Measurements from ENCODE around the gene GALNS. TPM values are rescaled to one million over a fixed set of nuclear protein-coding genes. Genes with fewer than 3 reads are reported as not detected.
"Not testable (repeated sequence)": the region's sequence is repeated elsewhere in the genome, so short reads cannot be mapped to it uniquely, and the experiment has no call there.

Gene GALNS
- 16.8 and 21.9 TPM in 2 replicates for total RNA-seq

DNA sequence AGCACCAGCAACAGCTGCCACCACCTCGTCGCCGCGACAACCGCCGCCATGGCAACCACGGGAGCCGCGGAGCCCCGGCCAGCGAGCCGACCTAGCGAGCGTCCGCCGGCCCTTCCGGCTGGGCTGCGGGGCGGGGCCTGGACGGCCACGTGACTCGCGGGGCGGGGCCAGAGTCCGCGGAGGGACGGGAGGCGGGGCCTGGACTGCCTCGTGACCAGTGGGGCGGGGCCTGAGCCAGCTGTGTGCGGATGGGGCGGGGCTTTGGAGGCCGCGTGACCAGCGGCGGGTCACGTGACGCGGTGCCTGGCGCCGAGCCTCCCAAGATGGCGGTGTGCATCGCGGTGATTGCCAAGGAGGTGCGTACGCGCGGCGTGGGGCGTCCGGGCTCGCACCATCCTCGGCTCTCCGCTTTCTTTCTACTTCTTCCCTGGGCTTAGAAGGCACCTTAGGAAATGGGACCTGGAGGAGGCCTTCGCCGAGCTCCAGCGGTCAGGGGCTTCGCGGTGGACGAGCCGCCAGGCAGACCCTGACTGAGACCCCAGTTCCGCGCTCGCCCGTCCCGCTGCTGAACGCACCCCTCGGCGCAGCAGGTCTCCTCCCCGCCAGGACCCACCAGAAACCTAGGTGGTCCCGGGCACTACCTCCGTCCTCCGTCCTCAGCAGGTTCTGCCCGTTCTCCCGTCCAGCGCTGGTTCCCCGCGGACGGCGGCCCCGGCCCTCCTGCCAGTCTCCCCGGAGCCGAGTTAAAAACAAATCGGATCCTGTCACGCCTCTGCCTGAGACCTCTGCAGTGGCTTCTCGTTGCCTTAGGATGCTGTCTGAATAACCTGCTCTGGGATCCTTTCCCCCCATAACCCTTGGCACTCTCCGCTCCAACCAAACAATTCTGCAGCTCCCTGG, at the start of gene GALNS, which contains the start of gene TRAPPC2L:
TSS of gene GALNS (minus strand) at position 120 of the 900 bp plus-strand sequence. CDS start at position 50, 70 bp downstream.
TSS of gene TRAPPC2L (plus strand) at position 300 of the 900 bp plus-strand sequence. CDS start at position 324, 24 bp downstream.
- DNase-seq (ENCODE audit: low read depth, low spot score): peak; percentile 78

DNA sequence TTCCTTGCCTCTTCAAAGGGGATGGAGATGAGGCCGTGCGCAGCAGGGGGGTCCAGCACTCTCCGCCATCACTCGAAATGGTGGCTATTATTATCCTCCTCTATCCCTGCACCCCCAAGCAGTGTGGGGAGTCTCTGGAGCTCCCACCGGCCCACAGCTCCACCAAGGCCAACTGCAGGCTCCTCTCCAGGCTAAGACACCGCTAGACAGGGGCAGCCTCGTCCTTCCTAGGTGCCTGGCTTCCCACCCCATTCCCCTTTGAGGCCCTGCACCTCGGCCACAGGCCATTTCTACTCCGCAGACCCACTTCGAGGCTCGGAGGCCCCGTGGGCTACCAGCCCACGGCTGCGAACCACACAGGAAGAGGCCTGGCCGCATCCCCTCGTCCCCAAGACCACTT, 49.3 kb upstream of the GALNS start:
- DNase-seq (ENCODE audit: low read depth, low spot score): no peak

DNA sequence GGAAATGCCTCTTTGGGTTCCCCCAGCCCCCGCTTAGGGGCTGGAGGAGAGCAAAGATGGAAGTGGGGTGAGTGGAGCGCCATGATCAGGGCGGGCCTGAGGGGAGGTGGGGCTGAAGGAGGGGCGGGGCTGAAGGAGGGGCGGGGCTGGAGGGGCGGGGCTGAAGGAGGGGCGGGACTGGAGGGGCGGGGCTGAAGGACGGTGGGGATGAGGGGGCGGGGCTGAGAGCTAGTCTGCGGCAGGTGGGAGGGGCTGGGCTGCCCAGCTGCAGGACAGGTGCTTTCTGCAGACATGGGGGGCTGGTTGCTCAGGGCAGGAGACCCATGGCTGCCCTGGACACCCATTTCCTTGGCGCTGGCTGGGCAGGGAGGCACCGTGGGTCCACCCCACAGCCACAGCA, 48.8 kb upstream of the GALNS start:
- DNase-seq (ENCODE audit: low read depth, low spot score): no peak

DNA sequence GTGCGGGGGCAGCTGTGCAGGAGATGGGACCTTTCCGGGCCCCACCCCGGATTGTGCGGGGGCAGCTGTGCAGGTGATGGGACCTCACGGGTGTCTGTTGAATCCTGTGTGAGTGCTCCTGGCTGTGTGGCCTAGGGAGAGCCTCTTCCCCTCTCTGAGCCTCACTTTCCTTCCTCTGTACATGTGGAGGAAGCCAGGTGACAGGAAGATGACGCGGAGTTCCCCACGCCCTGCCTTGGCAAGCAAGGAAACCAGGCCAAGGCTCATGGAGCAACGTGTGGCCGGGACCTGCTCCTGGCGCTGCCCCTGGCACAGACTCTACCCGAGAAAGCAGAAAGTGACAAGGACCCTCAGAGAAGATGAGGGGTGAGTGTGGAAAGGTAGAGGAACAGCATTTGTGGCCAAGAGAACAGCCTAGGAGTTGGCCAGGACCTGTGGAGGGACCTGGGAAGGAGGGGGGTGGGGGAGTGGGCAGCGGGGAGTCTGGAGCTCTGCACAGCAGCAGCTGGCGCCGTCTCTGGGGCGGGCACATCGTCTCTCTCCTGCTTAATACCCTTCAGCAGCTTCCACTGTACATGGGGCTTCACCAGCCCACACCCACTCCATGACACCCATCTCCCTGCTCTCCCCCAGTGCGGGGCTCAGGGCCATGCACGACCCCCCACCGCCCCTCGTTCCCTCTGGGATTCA, 48.1 kb upstream of the GALNS start:
- no peak for DNase-seq (ENCODE audit: low read depth, low spot score)

DNA sequence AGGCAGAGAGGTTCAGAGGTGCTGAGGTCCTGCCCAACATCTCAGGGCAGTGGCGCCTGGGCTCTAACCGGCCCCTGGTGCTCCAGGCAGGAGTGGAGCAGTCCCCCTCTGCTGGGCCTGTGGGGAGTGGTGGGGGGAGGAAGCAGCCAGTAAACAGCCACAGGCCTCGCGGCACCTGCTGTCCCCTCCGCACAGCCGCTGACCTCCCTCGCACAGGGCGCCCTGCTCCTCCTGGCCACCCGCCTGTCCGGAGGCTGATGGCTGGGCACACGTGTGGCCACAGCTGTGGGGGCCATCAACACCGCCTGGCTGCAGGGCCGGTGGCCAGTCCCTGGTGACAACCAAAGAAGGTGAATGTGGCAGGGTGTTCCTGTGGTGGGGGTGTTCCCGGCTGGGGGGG, 46.5 kb upstream of the GALNS start:
- no peak for DNase-seq (ENCODE audit: low read depth, low spot score)

DNA sequence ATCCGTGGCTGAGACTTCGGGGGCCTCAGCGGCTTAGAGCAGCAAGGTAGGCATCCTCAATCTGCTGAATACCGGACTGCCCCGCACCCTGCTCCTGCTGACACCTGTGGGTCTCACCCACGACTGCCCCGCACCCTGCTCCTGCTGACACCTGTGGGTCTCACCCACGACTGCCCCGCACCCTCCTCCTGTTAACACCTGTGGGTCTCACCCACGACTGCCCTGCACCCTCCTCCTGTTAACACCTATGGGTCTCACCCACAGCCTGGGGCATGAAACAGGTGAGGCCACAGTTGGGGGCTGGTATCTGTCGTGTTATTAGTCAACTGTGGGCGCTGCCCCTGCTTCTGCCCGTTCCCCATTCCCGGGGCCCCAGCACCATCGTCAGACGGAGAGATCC, 46.0 kb upstream of the GALNS start:
- DNase-seq (ENCODE audit: low read depth, low spot score): no peak

- no peak for DNase-seq (ENCODE audit: low read depth, low spot score)
These were observed 45.1 kb upstream of the GALNS start for GRCh38 chr16:88901718-88902337.

DNA sequence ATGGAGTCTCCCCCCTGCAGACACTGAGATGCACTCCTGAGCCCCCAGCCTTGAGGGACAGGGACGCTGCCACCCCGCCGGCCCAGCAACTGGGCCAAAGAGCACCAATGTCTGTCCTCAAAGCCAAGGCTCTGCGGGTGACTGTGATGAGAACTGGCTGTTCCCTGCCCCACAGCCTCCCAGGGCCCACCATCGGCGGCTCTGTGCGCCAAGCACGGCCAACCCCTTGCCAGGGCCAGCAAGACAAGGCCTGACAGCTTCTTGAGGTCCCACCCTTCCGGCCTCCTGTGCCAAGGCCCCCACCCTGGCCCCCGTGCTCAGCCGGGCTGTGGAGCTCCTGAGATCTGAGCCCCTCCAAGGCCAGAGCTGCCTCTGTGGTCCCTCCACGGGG, 43.9 kb upstream of the GALNS start:
- no peak for DNase-seq (ENCODE audit: low read depth, low spot score)

GRCh38 chr16:88899901-88900661, 43.3 kb upstream of the GALNS start:
- no peak for DNase-seq (ENCODE audit: low read depth, low spot score)

DNA sequence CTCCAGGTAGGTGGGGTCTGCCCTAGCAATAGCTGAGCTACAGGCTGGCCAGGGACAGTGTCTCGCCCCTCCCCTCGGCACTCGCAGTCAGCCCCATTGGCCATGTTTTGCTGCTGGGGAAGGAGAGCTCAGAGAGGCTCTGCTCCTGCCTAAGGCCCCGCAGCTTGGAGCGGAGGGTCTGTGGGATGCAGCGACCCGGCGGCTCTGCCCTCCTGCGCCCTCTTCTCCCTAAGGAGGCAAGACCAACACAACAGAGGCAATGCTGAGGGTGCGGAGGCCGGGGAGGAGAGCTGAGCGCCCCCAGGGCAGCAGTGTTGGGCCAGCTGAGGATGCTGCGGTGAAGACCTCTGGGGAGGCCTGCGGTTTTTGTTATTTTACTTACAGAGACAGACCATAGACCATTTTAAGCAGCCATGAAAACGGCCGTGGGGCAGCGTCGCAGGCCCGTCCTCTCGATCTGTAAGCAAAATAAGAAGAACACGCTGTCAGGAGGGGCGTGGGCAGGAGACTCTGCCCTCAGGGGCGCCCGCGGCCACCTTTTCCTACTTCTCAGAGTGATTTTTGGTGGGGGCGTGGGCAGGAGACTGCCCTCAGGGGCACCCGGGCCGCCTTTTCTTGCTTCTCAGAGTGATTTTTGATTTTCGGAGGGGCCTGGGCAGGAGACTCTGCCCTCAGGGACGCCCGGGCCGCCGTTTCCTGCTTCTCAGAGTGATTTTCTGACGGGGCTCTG, 41.1 kb upstream of the GALNS start:
- DNase-seq (ENCODE audit: low read depth, low spot score): no peak

- no peak for DNase-seq (ENCODE audit: low read depth, low spot score)
These were observed 39.7 kb upstream of the GALNS start for GRCh38 chr16:88896238-88897070.

DNA sequence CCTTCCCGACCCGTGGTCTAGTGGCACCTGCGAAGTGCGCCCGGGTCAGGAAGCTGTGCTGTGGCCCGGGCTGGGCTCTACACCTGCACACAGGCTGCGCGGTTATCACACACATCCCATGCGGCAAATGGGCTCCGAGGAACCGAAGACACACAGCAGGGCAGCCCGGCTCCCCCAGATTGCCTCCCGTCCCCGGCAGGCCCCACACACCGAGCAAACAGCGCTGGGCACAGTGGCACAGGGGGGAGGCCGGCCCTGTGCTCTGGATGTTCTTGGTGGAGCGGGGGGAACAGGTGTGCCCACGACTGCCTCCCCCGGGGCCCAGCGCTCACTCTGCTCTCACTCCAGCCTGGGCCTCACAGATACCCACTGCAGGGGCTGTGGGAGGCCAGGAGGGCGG, 38.6 kb upstream of the GALNS start:
- DNase-seq (ENCODE audit: low read depth, low spot score): no peak

DNA sequence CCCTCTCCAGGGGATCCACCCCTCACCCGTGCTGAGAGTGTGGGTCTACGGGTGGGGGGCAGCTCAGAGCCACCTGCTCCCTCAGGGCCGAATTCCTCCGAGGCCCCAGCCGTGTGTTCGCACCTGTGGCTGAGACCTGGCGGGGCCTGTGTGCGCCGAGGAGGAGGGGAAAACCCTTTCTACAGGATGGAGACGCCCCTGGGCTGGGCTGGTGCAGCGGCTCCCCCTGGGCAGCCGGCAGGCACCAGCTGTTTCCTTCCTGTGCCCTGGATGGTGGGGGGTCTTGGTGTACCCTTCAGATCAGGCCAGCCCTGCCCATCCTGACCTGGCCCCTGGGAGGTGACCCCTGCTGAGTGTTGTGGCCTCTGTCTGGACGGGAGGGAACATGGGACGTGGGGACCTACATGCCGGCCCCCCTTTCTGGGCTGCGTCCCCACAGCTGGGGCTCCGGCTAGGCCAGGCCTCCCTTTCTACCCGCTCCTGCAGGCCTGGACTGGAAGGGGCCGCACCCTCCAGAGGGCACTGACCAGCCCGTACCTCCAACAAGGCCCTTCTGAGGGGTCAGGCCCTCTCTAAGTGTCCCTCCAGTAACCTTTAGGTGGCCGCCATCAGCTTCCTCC, 38.0 kb upstream of the GALNS start:
- DNase-seq (ENCODE audit: low read depth, low spot score): no peak

DNA sequence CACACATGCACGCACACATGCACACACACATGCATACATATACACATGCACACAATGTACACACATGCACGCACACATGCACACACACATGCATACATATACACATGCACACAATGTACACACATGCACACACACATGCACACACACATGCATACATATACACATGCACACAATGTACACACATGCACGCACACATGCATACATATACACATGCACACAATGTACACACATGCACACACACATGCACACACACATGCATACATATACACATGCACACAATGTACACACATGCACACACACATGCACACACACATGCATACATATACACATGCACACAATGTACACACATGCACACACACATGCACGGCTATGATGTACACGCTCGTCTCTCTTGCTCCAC, 37.5 kb upstream of the GALNS start:
- not testable (repeated sequence) for DNase-seq (ENCODE audit: low read depth, low spot score)

- no peak for DNase-seq (ENCODE audit: low read depth, low spot score)
These were observed 36.6 kb upstream of the GALNS start for GRCh38 chr16:88893127-88893968.

DNA sequence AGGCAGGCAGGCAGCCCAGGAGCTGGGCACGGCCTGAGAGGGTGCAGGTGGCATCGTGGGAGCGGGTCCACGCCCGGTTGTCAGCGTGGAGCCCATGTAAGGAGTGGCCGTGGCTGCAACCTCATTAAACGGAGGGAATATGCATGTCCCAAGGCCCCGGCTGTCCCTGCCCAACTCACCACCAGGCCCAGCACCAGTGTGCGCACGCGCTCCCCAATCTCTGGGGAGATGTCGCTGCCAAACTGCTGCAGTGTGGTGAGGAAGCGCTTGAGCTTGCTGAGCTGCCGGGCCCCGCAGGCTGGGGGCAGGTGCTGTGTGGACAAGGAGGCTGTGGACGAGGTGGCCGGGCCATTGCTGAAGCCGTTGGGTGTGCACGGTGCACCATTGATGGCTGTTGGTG, 35.3 kb upstream of the GALNS start:
- DNase-seq (ENCODE audit: low read depth, low spot score): no peak

- DNase-seq (ENCODE audit: low read depth, low spot score): no peak
These were observed 34.3 kb upstream of the GALNS start for GRCh38 chr16:88891083-88891482.

GRCh38 chr16:88889702-88890352, 33.1 kb upstream of the GALNS start:
- not testable (repeated sequence) for DNase-seq (ENCODE audit: low read depth, low spot score)

Measured in pulmonary artery endothelial cell (primary cell).